ENCODE data around the gene PXMP4.

GRCh38 chr20:33728463-33728862 lies 8.4 kb upstream of the PXMP4 start:
- no peak for TF ChIP-seq TAF1 (IDR thresholded peaks at IDR 0.05; ENCODE audit: low read depth)
- no peak for TF ChIP-seq EP300 (IDR thresholded peaks at IDR 0.05; ENCODE audit: borderline replicate concordance)
- TF ChIP-seq RAD21 (IDR thresholded peaks at IDR 0.05; ENCODE audit: low read depth): no peak
